ENCODE measurements around the gene MCL1. TPM values are rescaled to one million over a fixed set of nuclear protein-coding genes. Genes with fewer than 3 reads are reported as not detected.
A peak's percentile ranks its signal among the peaks of the same experiment; 100 is the strongest.

Gene MCL1
- total and polyA plus RNA-seq, 7 donors = 119 to 352 (median 168) TPM

DNA sequence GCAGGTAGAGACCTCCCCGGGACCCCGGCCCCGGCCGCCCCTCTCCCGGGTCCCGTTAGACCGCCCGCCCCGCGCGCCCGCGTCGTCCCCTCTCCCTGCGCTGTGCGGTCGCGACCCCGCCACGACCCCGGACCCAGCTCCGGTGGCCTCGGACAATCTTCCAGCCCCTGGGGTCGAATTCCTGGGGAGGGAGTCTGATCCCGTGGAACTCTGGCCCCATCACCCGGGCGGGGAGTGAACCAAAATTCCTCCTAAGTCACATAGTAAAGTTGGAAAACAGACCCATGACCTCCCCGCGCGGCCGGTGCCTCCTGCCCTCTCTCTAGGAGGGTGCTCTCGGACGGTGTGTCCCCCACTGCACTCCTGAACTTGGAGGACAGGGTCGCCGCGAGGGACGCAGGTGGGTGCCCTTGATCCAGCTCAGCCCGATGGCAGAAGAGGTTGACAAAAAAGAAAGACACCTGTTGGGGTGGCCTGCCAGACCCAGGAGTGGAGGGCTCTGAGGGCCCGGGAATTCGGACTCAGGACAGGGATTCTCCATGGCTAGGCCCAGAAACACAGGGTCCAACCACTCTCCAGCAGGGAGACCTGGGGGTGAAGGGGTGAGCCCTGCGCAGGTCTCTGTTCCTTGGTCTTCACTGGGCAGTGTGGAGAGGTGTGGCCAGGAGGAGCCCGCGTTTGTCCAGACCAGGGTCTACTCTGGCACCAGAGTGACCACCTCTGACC lies 29.8 kb downstream of the MCL1 start:
- Histone ChIP-seq H3K9me3 (no peaks in the 10 kb centered on the region), H3K4me3 (peak overlapping the region; percentile 46 to 66 (median 56)), H3K27ac (peak overlapping the region; percentile 82 to 91 (median 88)), H3K36me3 (no peaks in the 10 kb centered on the region), H3K4me1 (peaks cover 0 to 62% (median 44%) of the 10 kb centered on the region in 4 donors), H3K27me3 (no peaks in the 10 kb centered on the region)
- intact Hi-C loops (cut with DNase I) = no loop called here
- WGBS, 2 donors = 13 to 25% methylated on average over 43 of the region's 43 CpGs
- TF ChIP-seq CTCF (IDR thresholded peaks at IDR 0.05) = no peak
- TF ChIP-seq POLR2AphosphoS5 (IDR thresholded peaks at IDR 0.05) = peak in 1 of 4 donors; percentile 5
- peak; percentile 83 for DNase-seq

DNA sequence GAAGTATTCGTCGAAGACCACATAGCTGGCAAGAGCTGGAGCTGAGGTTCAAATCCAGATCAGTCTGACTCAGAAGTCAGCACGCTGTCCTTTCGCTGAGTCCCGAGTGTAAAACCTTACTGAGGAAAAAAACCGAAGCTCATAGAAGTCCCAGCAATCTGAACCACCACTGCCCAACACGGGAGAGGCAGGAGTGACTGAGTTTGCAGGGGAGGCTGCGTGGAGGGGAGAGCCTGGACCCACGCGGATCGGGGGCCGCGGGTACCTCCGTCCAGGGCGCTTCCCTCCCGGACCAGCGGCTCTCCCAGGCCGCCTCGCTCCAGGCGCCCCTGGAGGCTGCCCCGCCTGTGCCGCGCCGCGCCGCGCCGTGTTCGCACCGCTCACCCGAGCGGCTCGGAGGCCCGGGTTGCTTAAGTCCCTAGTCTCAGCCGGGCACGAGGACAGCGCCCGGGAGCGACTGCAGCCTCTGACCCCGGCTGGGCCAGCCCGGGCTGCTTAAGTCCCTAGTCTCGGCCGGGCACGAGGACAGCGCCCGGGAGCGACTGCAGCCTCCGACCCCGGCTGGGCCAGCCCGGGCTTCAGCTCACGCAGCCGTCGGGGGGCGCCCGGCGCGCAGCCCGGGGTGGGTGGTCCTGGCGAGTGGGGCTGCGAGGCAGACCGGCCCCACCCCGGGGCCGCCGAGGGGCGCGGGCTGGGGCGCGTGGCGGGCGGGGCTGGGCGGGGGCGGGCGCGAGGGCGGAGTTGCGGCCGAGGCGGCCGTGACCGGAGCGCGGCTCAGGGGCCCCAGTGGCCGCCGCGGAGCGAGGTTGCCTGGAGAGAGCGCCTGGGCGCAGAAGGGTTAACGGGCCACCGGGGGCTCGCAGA lies 30.5 kb downstream of the MCL1 start, which contains the start of gene ADAMTSL4:
ADAMTSL4 (plus strand) TSS at position 777 of the 864 bp plus-strand sequence. CDS start 2,881 bp downstream, outside the sequence.
- Histone ChIP-seq H3K27me3 (no peaks in the 10 kb centered on the region), H3K4me1 (peaks cover 0 to 60% (median 44%) of the 10 kb centered on the region in 4 donors), H3K27ac (peak within 1 kb of the TSS; percentile 82 to 91 (median 88)), H3K36me3 (no peaks in the 10 kb centered on the region), H3K4me3 (peak within 1 kb of the TSS; percentile 46 to 66 (median 56)), H3K9me3 (no peaks in the 10 kb centered on the region)
- WGBS, 2 donors = 0% methylated on average over 91 of the region's 91 CpGs
- TF ChIP-seq EP300 (IDR thresholded peaks at IDR 0.05) (no peak), POLR2AphosphoS5 (IDR thresholded peaks at IDR 0.05) (peak in 2 of 4 donors; percentile 34 to 39), POLR2A (IDR thresholded peaks at IDR 0.05) (no peak)
- intact Hi-C loops (cut with DNase I) = no loop called here
- peak; percentile 86 for DNase-seq

DNA sequence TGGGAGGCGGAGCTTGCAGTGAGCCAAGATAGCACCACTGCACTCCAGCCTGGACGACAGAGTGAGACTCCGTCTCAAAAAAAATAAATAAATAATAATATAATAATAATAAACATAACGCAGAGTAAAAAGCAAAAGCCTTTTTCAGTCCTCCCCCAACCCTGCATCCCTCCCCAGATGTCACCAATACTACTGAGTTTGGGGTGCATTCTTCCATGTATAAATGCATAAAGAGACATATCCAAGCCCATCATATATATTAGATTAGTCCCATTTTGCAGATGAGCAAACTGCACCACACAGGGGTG lies 31.1 kb downstream of the MCL1 start:
- intact Hi-C loops (cut with DNase I) = no loop called here
- Histone ChIP-seq H3K27me3 (no peaks in the 10 kb centered on the region), H3K36me3 (no peaks in the 10 kb centered on the region), H3K27ac (peak overlapping the region; percentile 82 to 91 (median 88)), H3K9me3 (no peaks in the 10 kb centered on the region), H3K4me3 (peak overlapping the region; percentile 31 to 66 (median 56)), H3K4me1 (peaks cover 0 to 54% (median 41%) of the 10 kb centered on the region in 4 donors)
- WGBS, 2 donors = 26 to 53% methylated on average over 4 of the region's 4 CpGs
- TF ChIP-seq POLR2A (IDR thresholded peaks at IDR 0.05) = no peak
- TF ChIP-seq CTCF (IDR thresholded peaks at IDR 0.05) = no peak
- no peak for TF ChIP-seq EP300 (IDR thresholded peaks at IDR 0.05)
- no peak for TF ChIP-seq POLR2AphosphoS5 (IDR thresholded peaks at IDR 0.05)
- no peak for DNase-seq

- WGBS, 2 donors = 90 to 91% methylated on average over 16 of the region's 16 CpGs
These were observed 33.0 kb downstream of the MCL1 start for GRCh38 chr1:150546294-150546937.

More at GRCh38 chr1:150546294-150546937, 33.0 kb downstream of the MCL1 start:
- no peaks in the 10 kb centered on the region for H3K9me3 ChIP-seq
- TF ChIP-seq POLR2A (IDR thresholded peaks at IDR 0.05) = no peak
- TF ChIP-seq EP300 (IDR thresholded peaks at IDR 0.05) = no peak
- TF ChIP-seq POLR2AphosphoS5 (IDR thresholded peaks at IDR 0.05) = no peak
- no peak for TF ChIP-seq CTCF (IDR thresholded peaks at IDR 0.05)
- H3K27me3 ChIP-seq = no peaks in the 10 kb centered on the region
- H3K4me1 ChIP-seq = peaks cover 0 to 35% (median 22%) of the 10 kb centered on the region in 4 donors
- no peak overlapping the region for H3K27ac ChIP-seq
- DNase-seq = no peak
- H3K36me3 ChIP-seq = no peaks in the 10 kb centered on the region
- no peak overlapping the region for H3K4me3 ChIP-seq
- intact Hi-C loops (cut with DNase I) = no loop called here

All from sigmoid colon (tissue), 7 donors.